KBM-7 (cell line): ENCODE data around the gene PPIE.
"Not testable (repeated sequence)": the region's sequence is repeated elsewhere in the genome, so short reads cannot be mapped to it uniquely, and the experiment has no call there.

Experiments
- DNase-seq: peaks from one replicate; pipeline ENCODE4 v3.0.0-alpha.2; 2015
- in situ Hi-C: fragments of 300-500 bp; cut with MboI; formaldehyde crosslinking; loops from 2 replicates; pipeline ENCODE4 v1.14.3; 2020; ENCODE audit warnings: low sequenced_read_pairs, low pct_unique_long_range_greater_than_20kb, mixed read lengths

Gene PPIE

DNA sequence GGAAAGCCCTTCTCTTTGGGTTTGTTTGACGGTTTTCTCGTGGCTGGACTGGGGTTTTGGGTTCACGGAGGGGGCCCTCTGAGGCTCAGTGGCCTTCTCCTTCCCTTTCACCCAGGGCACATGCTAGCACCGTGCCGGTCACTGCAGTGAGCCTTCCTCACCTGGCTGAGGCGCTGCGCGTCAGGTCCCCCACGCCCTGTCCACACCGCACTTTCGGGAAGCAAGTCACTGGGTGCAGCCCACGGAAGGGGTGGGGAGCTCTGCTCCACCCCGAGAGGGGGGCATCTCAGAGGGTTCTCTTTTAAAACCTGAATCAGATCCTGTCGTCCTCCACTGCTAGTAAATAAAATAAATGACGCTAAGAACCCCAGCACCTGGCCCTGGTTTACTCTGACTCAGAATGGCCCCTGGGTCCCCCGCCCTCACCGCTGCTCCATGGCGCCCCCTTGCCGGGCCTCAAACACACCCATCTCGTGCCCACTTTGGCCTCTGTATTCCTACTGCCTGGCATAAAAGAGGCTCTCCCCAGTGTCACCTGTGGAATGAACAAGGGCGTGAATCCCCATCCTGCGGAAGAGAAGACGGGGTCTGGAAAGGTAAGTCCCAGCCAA lies 34.8 kb downstream of the PPIE start:
- in situ Hi-C loops, DNase-seq: not testable (repeated sequence)

DNA sequence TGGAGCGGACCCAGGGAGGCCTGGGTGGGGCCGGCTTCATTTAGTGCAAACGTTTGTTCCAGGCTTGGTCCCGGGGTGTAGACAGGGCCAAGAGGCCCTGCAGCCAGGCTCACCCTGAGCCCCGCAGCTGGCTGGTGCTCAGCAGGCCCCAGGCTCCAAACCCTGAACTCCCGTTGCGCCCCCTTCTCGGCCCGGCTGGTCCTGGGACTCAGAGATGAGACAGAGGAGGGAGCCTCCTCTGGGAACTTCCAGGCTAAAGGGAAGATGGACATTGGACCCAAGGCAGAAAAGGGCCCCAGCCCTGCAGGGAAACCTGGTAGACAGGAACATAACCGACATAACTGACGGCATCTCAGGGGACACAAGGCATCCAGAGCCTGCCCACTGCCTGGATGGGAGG lies 36.5 kb downstream of the PPIE start:
- in situ Hi-C loops, DNase-seq: not testable (repeated sequence)

DNA sequence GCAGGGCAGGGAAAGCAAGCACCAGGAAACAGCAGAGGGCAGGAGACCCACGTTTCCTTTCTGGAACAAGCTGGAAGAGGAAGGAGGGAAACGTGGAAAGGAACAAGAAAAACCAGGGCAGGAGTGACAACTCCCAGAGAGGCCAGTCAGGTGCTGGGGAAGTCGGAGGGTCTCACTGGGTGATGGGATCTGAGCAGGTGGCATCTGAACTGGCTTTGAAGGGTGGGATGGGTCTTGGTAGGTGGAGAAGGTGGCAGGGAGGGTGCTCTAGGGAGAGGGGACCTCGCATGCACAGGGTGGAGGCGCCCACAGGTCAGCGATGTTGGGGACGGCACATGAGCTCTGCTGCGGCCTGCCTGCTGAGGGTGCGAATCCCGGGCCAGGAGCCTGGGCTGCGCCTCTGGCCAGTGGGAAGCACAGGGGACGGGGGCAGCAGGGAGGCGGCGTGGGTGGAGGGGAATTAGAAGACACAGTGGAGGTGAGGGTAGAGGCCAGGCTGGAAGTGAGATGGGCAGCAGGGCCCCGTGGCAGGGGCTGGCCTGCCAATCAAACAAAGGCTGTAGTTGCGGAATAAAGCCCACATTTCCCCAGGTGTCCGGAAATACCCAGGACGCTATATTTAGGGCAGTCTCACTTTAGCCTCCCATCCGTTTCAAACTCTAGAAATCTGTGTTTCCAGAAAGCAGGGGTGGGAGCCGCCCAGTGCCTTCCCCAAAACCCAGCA lies 37.2 kb downstream of the PPIE start:
- DNase-seq, in situ Hi-C loops: not testable (repeated sequence)

DNA sequence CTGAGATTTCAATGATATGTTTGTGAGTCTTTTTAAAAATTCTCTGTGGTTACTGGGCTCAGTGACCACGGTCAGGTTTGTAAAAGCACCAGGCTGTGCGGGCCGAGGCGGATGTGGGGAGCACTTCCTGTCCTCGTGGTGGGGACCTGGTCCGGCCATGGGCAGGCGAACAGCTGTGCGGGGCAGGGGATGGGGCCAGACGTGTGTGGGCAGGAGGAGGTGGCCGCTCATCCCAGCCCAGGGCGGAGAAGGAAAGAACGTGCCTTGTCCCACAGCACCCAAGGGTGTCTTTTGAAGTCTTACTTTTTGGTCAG lies 37.7 kb downstream of the PPIE start:
- in situ Hi-C loops: no loop called here
- DNase-seq: peak; percentile 46

DNA sequence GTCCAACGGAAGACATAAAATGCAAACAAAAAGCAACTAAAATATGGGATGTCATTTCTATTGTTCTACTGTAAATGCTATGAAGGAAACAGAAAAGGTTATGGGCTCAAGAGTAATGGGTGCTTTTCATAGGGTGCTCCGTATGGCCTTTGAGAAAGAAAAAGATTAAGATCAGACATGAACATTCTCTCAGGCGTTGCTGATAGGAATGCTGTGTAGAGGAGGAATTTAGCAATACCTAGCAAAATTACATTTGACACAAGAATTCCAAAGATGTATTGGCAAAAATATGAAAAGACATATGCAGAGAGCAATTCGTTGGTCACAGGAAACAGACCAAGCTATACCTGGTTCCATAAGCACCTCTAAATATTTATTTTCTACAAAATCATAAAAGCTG lies 38.2 kb downstream of the PPIE start:
- in situ Hi-C loops: no loop called here
- no peak for DNase-seq

DNA sequence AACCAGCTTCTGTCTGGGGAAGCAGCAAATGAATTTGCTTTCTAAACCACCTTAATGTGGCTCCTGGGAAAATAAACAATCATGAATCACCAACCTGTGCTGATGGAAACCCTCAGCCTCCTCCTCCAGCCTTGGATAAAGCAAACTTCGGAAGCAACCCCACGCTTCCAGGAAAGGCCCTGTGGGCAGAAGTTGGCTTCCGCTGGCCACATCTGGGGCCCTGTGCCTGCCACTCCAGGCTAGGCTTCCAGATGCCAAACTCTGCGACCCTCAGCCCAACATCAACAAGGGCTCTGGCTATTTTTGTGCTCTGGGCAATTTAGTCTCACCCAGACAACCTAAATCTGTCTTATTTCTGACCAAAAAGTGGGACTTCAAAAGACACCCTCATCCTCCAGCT lies 38.6 kb downstream of the PPIE start:
- in situ Hi-C loops: no loop called here
- no peak for DNase-seq

DNA sequence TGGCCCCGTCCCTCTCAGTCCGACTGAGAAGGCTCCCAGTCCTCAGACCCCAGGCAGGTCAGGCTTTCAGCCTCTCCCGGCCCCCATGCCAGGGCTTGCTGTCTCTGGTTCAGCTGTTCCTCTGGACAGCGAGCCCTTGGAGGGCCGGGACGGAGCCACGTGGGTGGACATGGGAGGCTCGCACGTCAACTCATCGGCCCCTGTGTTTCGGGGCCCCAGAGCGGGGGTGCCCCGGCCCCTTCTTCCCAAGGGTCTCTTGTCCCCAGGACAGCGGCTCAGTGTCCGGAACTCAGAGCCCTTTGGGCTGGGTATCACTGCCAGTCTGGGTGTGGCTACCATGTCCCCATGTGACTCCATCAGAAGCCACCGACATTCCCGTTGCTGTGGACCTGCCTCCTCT lies 39.2 kb downstream of the PPIE start:
- in situ Hi-C loops, DNase-seq: not testable (repeated sequence)

DNA sequence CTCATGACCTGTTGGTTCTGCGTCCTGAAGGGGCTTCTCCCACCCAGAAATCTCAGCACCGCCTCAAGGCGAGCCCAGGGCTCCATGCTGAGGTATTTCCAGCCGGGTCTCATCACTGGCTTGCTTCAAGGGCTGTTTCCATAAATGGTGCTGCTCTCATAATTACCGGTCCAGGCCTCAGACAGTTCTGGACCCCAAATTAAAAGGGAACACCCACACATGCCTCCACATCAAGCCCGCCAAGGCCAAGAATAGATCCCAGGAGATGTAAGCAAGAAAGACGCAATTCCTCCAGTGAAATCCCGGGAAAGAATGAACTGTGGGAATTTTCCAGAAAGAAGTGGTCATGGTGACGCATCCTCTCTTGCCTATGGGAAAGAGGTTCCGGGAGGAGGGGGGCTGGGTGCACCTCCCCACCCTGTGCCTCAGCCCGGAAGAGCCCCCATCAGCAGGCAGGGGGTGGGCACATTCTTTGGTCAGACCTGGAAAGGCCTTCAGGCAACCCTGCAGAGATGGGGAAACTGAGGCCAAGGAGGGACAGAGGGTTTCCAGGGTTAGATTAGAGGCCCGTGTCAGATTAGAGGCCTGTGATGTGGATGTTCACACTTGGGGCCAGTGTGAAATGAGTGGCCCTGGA lies 39.9 kb downstream of the PPIE start:
- DNase-seq, in situ Hi-C loops: not testable (repeated sequence)

DNA sequence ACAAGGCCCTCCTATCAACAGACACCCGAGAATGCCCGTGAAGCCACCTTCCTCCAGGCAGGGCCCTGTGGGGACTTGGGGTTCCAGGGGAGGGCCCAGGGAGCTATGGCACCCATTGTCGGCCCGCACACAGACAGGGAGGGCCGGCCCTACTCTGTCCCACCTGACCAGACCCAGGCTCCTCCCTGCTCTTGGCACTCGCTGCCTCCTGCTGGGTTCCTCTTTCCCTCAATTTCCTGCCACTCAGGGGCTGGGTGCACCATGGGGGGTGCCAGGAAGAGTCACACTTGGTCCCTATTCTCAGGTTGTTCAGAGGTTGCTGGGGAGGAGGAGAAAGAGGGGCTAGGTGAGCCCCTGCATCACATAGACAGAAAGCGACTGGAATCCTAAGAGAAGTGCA lies 40.5 kb downstream of the PPIE start:
- peak; percentile 49 for DNase-seq
- in situ Hi-C loops: no loop called here

DNA sequence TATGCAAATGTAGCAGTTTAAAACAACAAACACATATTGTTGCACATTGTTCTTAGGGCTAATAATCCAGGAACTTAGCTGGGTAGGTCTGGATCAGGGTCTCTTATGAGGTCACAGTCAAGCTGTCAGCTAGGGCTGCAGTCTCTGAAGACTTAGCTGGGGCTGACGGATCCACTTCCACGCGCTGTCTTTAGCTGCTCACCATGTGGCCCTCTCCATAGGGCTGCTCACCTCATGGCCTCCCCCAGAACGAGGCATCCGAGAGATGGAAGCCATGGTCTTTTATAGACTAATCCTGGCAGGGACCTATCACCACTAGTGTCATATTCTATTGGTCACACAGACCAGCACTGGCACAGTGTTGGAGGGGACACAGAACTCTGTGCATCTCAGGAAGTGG lies 41.1 kb downstream of the PPIE start:
- in situ Hi-C loops: no loop called here

DNA sequence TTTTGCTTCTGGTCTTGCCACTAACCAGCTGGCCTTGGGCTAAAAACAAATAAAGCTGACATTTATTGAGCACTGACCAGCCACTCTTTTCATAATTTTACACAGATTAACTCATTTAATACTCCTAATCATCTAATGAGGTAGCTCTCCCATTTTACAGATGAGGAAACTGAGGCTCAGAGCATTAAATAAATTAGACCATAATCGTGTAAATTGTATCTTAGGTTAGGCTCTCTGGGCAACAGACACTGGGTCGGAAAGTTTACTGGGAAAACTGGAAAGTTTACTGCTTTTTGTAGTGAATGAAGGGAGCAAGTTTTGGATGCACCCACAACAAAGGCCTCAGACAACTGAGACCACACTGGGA lies 42.6 kb downstream of the PPIE start:
- no peak for DNase-seq
- in situ Hi-C loops: no loop called here

More for the DNA sequence above, 41.1 kb downstream of the PPIE start:
- DNase-seq: no peak

DNA sequence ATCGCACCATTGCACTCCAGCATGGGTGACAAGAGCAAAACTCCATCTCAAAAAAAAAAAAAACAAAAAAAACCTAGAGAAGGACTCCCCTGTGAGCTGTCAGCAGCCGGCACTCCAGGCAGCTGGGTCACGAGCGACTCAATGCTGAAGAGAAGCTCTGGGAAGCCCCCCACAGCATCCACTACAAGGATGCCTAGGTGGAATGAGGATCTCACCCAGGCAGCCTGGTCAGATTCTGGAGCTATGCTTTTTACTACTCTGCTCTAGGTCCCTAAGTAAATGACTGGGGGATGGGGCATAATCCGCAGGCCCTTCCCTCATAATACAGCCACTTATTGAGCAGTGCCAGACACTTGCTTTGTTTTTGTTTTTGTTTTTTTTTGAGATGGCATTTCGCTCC lies 43.4 kb downstream of the PPIE start:
- in situ Hi-C loops: no loop called here
- DNase-seq: no peak

DNA sequence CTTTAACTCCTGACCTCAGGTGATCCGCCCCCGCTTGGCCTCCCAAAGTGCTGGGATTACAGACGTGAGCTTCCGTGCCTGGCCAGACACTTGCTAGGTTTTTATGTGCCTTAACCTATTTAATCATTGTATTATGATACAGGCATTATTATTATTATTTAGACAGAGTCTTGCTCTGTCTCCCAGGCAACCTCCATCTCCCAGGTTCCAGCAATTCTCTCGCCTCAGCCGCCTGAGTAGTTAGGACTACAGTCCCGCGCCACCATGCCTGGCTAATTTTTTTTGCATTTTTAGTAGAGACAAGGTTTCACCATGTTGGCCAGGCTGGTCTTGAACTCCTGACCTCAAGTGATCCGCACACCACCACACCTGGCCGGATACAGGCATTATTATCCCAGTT lies 44.0 kb downstream of the PPIE start:
- in situ Hi-C loops, DNase-seq: not testable (repeated sequence)

DNA sequence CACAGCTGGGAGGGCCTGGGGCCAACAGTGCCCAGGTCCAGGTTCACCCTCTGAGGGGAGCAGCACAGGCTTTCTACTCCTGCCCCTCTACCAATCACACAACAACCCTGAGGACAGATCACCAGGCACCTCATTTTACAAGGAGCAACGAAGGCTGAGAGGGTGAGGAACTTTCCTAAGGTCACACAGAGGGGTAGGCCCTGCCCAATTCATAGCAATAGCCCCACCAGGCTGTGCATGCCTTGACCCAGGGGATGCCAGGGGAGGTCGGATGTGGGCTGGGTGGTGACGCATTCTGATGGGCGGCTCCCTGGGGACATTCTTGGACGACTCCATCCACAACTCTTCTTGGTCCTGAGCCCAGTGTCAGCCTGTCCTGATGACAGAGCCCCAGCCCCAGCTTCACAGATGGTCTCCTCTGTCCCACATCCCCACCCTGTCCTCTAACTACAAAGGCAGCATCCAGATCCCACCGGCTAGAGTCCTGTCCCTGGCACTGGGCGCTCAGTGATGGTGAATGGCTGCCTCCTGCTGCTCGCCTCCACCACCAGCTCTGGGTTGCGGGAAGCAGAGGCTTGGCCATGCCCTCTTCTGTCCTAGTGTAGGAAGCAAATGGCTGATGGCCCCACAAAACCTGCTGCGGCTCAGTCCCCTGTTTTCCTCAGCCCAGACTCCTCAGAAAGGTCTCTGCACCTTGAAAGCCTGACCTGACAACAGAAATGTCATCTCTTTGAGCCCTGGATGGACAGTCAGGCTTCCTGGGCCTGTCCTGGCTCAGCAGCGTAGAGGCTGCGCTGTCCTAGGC lies 47.8 kb downstream of the PPIE start:
- DNase-seq, in situ Hi-C loops: not testable (repeated sequence)

DNA sequence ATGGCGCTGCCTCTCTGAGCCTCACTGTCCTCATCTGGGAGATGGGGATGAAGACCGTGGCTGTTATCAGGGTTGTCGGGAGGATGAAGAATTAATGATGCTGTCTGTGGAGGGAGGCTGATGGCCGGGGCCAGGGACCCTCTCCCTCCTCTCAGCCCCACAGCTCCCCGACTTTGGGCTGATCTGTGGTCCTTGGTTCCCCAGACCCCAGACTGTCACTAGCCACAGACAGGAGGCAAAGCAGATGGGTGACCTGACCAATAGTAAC lies 48.4 kb downstream of the PPIE start:
- DNase-seq, in situ Hi-C loops: not testable (repeated sequence)

DNA sequence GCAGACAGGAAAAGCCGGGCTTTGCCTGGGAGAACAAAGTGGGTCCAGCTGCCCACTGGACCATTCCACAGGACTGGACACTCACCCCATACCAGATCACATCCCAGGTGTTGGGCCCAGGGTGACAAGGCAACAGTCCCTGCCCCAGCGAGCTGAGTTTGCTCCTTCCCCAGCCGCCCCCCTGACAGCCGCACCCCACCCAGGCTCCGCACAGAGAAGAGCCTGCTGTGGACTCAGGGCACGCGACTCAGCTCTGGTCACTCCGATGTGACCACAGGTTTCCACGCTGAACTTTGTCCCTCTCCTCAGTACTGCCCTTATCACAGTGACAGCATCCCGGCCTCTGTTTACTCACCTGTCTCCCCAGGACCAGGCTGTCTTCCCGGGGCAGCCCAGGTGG lies 48.8 kb downstream of the PPIE start:
- in situ Hi-C loops: no loop called here
- no peak for DNase-seq

DNA sequence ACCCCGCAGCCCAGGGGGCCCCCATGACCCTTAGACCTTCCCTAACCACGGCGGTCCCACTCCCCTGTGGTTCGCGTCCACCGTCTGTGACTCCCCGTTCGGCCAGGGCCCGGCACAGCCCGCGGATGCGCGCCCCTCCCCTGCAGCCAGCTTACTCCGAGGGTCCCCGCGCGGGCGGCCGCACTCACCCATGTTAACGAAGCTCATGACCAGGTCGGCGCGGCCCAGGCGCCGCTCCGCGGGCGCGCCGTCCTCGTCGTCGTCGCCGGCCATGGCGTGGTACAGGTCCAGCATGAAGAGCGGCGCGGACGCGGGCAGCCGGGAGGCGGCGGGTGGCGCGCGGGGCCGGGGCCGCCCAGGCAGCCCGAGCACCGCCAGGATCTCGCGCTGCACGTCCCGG lies 49.3 kb downstream of the PPIE start:
- DNase-seq, in situ Hi-C loops: not testable (repeated sequence)

DNA sequence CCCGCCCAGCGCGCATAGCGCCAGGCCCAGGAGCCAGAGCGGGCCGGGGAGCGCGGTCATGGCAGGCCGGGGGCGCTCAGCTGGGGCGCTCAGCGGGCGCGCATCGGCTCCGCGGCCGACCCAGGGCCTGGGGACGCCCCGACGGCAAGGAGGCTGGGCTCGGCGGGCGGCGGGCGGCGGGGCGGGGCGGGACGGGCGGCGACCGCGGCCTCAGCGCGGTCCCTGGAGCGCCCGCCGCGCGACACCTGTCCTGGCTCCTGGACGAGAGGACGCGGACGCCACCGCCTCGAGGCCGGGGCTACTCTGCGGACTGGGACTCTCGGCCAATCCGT lies 49.7 kb downstream of the PPIE start:
- no peak for DNase-seq
- in situ Hi-C loops: no loop called here

DNA sequence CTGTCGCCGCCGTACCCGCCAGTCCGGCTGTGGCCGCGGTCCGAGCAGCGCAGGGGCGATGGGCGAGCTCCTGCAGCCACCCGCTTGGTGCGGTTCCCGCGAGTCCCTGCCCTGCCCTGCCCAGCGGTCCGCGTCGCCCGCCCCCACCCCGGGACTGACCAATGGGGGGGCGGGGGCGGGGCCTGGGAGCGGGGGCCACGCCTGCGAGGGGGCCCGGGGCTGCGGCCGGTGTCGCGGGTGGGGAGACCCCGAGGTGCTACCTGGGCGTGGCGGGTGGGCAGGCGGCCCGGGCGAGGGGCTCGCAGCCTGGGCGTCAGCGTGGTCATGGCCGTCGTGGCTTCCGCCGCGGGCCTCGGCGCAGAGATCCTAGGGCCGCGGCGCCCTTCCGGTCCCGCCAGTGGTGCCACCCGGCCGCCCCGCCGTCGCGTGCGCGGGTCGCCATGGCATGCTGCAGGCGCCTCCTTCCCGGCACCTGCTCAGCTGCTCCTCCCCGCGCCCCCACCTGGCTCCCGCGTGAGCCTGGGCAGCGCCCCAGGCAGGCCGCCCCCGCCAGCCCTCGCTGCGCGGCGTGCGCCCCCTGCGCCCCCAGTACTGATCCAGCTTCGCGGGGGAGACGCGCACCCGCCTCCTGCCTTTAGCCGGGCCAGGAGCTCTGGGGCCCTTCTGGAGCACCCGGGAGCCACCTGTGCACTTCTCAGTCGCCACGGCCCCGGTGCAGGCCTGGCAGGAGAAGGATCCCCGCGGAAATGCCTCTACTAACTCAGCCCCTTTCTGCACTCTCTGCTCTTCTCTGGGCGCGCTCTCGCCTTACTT lies 50.3 kb downstream of the PPIE start, which contains the start of gene BMP8B:
Gene BMP8B, minus strand, starts transcription at position 108 of the 813 bp plus-strand sequence. CDS start 380 bp downstream, outside the sequence.
- DNase-seq: peak; percentile 58
- in situ Hi-C loops: no loop called here
